HG03066 (cell line): ENCODE data around the gene TFF3.

Source experiments
- ATAC-seq: cut with Tn5 transposase; IDR thresholded peaks from one replicate; pipeline ENCODE4 v1.9.1; 2021; ENCODE audit warnings: low read depth; ENCODE audit not compliant: unreplicated experiment

Gene TFF3

GRCh38 chr21:42324896-42325295 is 9.7 kb upstream of the TFF3 start:
- no peak for ATAC-seq

GRCh38 chr21:42321845-42322244 is 6.6 kb upstream of the TFF3 start:
- ATAC-seq: no peak

GRCh38 chr21:42321231-42321630 is 6.0 kb upstream of the TFF3 start:
- no peak for ATAC-seq

- no peak for ATAC-seq
Observed at GRCh38 chr21:42320791-42321190, 5.6 kb upstream of the TFF3 start.

- ATAC-seq: no peak
Observed at GRCh38 chr21:42319851-42320572, 4.8 kb upstream of the TFF3 start.

GRCh38 chr21:42319376-42319775 is 4.2 kb upstream of the TFF3 start:
- ATAC-seq: no peak

GRCh38 chr21:42317826-42318746 is 2.9 kb upstream of the TFF3 start:
- no peak for ATAC-seq

- ATAC-seq: no peak
Observed at GRCh38 chr21:42317341-42317741, 2.1 kb upstream of the TFF3 start.

GRCh38 chr21:42316891-42317290 is 1.7 kb upstream of the TFF3 start:
- no peak for ATAC-seq

GRCh38 chr21:42314616-42315295 is 453 bp downstream of the TFF3 start:
- no peak for ATAC-seq

GRCh38 chr21:42313501-42313969 is 1.7 kb downstream of the TFF3 start:
- ATAC-seq: no peak

- no peak for ATAC-seq
Observed at GRCh38 chr21:42312626-42313104, 2.5 kb downstream of the TFF3 start.

- no peak for ATAC-seq
Observed at GRCh38 chr21:42311816-42312625, 3.2 kb downstream of the TFF3 start.

GRCh38 chr21:42311160-42311559 is 4.0 kb downstream of the TFF3 start:
- no peak for ATAC-seq

- ATAC-seq: no peak
Observed at GRCh38 chr21:42310411-42311001, 4.7 kb downstream of the TFF3 start.

- no peak for ATAC-seq
Observed at GRCh38 chr21:42309753-42310213, 5.4 kb downstream of the TFF3 start.

- ATAC-seq: no peak
Observed at GRCh38 chr21:42308914-42309752, 6.1 kb downstream of the TFF3 start.

GRCh38 chr21:42308161-42308913 is 6.9 kb downstream of the TFF3 start:
- ATAC-seq: no peak
